Fibroblast of lung (primary cell): Measurements from ENCODE around the gene LRRC47. TPM values are rescaled to one million over a fixed set of nuclear protein-coding genes. Genes with fewer than 3 reads are reported as not detected.

Experiments
- DNase-seq, 2 donors: peaks; one replicate each; pipeline versions ENCODE4 v3.0.0 to v3.0.0-alpha.2; 2010; ENCODE audit warnings: low read depth in 2 of 2
- H2AFZ ChIP-seq: 2 replicates; pipeline ENCODE4 v1.5.1; 2012; ENCODE audit warnings: low read length, control low read depth, inconsistent platforms
- H3K27ac ChIP-seq: 2 replicates; pipeline ENCODE4 v1.5.1; 2011; ENCODE audit warnings: low read length, control low read depth; ENCODE audit not compliant: insufficient read depth
- H3K27me3 ChIP-seq: 2 replicates; pipeline ENCODE4 v1.5.1; 2011; ENCODE audit warnings: mild to moderate bottlenecking, low read length; ENCODE audit not compliant: control insufficient read depth, insufficient read depth
- H3K36me3 ChIP-seq: 2 replicates; pipeline ENCODE4 v1.5.1; 2011; ENCODE audit warnings: low read length; ENCODE audit not compliant: control insufficient read depth, insufficient read depth
- H3K4me1 ChIP-seq: 2 replicates; pipeline ENCODE4 v1.5.1; 2011; ENCODE audit warnings: low read length; ENCODE audit not compliant: control insufficient read depth, insufficient read depth; ENCODE audit errors: extremely low read depth
- H3K4me2 ChIP-seq: 2 replicates; pipeline ENCODE4 v1.5.1; 2011; ENCODE audit warnings: low read length, control low read depth; ENCODE audit not compliant: insufficient read depth; ENCODE audit errors: extremely low read depth
- H3K4me3 ChIP-seq, 4 experiments: fragments of 200-600 bp in 1 of 4; sonication (generic) in 1 of 4; replicated peaks in 1 of 4; 2 replicates each; pipeline ENCODE4 v1.5.1; 2011 to 2016; ENCODE audit warnings: low read length in 4 of 4, low read depth in 3 of 4, mild to moderate bottlenecking in 3 of 4, control low read depth in 2 of 4, inconsistent platforms in 1 of 4, mixed read lengths in 1 of 4; ENCODE audit not compliant: insufficient read depth in 1 of 4; ENCODE audit errors: control extremely low read depth in 1 of 4
- H3K79me2 ChIP-seq: 2 replicates; pipeline ENCODE4 v1.5.1; 2012; ENCODE audit warnings: mild to moderate bottlenecking, low read length, inconsistent platforms; ENCODE audit not compliant: control insufficient read depth, insufficient read depth
- H3K9ac ChIP-seq: 2 replicates; pipeline ENCODE4 v1.5.1; 2011; ENCODE audit warnings: mild to moderate bottlenecking, low read length, control low read depth; ENCODE audit not compliant: insufficient read depth
- H3K9me3 ChIP-seq: 2 replicates; pipeline ENCODE4 v1.5.1; 2012; ENCODE audit warnings: low read depth, low read length; ENCODE audit not compliant: control insufficient read depth, insufficient read depth
- H4K20me1 ChIP-seq: 2 replicates; pipeline ENCODE4 v1.5.1; 2011; ENCODE audit warnings: low read length; ENCODE audit not compliant: control insufficient read depth, insufficient read depth; ENCODE audit errors: extremely low read depth
- CTCF ChIP-seq, 2 donors: IDR thresholded peaks in 1 of 2; conservative IDR thresholded peaks in 1 of 2; 1 replicate in 1 of 2; 2 replicates in 1 of 2; pipeline ENCODE4 v1.5.1; 2011 to 2012; ENCODE audit warnings: low read length in 2 of 2, control low read depth in 1 of 2, inconsistent platforms in 1 of 2, low read depth in 1 of 2, mild to moderate bottlenecking in 1 of 2
- EZH2 ChIP-seq: IDR thresholded peaks from 2 replicates; pipeline ENCODE4 v1.5.1; 2012; ENCODE audit warnings: low read length, control low read depth, mild to moderate bottlenecking; ENCODE audit errors: missing control alignments
- polyA plus RNA-seq, 2 donors: library from polyadenylated mRNA; depleted of rRNA in 1 of 2; stranded (reverse) in 1 of 2; unstranded in 1 of 2; fragments of >200 nt; gene quantifications; 2 replicates each; pipeline ENCODE4 v1.2.1, GENCODE V29; 2011 to 2012; ENCODE audit warnings: missing spikeins in 1 of 2
- total RNA-seq: library from RNA; depleted of rRNA; stranded (reverse); fragments of >200 nt; gene quantifications from 2 replicates; pipeline ENCODE4 v1.2.1, GENCODE V29; 2014

The LRRC47 gene
- total and polyA plus RNA-seq, 2 donors (not counting 1 experiment from before 2014, with no cell fraction given): 25.1 to 28.8 TPM

- Histone ChIP-seq H3K27me3 (no peaks in the 10 kb centered on the region), H3K36me3 (no peaks in the 10 kb centered on the region), H3K4me1 (no peaks in the 10 kb centered on the region), H4K20me1 (no peaks in the 10 kb centered on the region), H3K79me2 (no peaks in the 10 kb centered on the region), H3K9me3 (no peaks in the 10 kb centered on the region), H3K27ac (no peak overlapping the region), H3K9ac (no peak overlapping the region), H3K4me2 (no peak overlapping the region), H3K4me3 (no peak overlapping the region), H2AFZ (no peak overlapping the region)
- TF ChIP-seq EZH2 (no peak), CTCF (conservative IDR thresholded peaks at IDR 0.05 in 1 of 2, IDR thresholded peaks at IDR 0.05 in 1 of 2; ENCODE audit: low read depth in 1 of 2, low read length in 2 of 2) (no peak)
- DNase-seq: no peak
Measured at GRCh38 chr1:3759164-3759563, 37.1 kb downstream of the LRRC47 start.

GRCh38 chr1:3756394-3756793 is 39.9 kb downstream of the LRRC47 start:
- no peaks in the 10 kb centered on the region for H3K27me3 ChIP-seq
- no peak overlapping the region for H2AFZ ChIP-seq
- TF ChIP-seq CTCF (conservative IDR thresholded peaks at IDR 0.05 in 1 of 2, IDR thresholded peaks at IDR 0.05 in 1 of 2; ENCODE audit: low read depth in 1 of 2, low read length in 2 of 2) (no peak), EZH2 (no peak)

GRCh38 chr1:3753656-3754454 is 42.4 kb downstream of the LRRC47 start:
- no peaks in the 10 kb centered on the region for H4K20me1 ChIP-seq
- TF ChIP-seq CTCF (conservative IDR thresholded peaks at IDR 0.05 in 1 of 2, IDR thresholded peaks at IDR 0.05 in 1 of 2; ENCODE audit: low read depth in 1 of 2, low read length in 2 of 2) (no peak), EZH2 (no peak)
- H3K79me2 ChIP-seq: no peaks in the 10 kb centered on the region
- no peak overlapping the region for H3K4me2 ChIP-seq
- no peaks in the 10 kb centered on the region for H3K27me3 ChIP-seq
- no peak overlapping the region for H3K9ac ChIP-seq
- DNase-seq: no peak
- no peaks in the 10 kb centered on the region for H3K4me1 ChIP-seq
- H3K36me3 ChIP-seq: no peaks in the 10 kb centered on the region
- H3K27ac ChIP-seq: no peak overlapping the region
- H2AFZ ChIP-seq: no peak overlapping the region
- H3K4me3 ChIP-seq: no peak overlapping the region
- no peaks in the 10 kb centered on the region for H3K9me3 ChIP-seq

More at GRCh38 chr1:3756394-3756793, 39.9 kb downstream of the LRRC47 start:
- H3K79me2 ChIP-seq: no peaks in the 10 kb centered on the region
- no peaks in the 10 kb centered on the region for H3K4me1 ChIP-seq
- H3K27ac ChIP-seq: no peak overlapping the region
- H3K36me3 ChIP-seq: no peaks in the 10 kb centered on the region
- no peak overlapping the region for H3K9ac ChIP-seq
- DNase-seq: no peak
- H4K20me1 ChIP-seq: no peaks in the 10 kb centered on the region
- no peaks in the 10 kb centered on the region for H3K9me3 ChIP-seq
- no peak overlapping the region for H3K4me2 ChIP-seq
- H3K4me3 ChIP-seq: no peak overlapping the region
